SK-N-SH treated with all-trans-retinoic acid at 6 μM for 48 hours (cell line): Measurements from ENCODE around the gene NUBPL.

ENCODE experiments used
- ESRRG ChIP-seq: fragments of 250-450 bp; sonication (Bioruptor Pico); IDR thresholded peaks from 2 replicates; pipeline ENCODE4 v1.6.1; 2021; ENCODE audit warnings: mild to moderate bottlenecking
- GLIS3 ChIP-seq: fragments of 250-450 bp; sonication (Bioruptor Pico); IDR thresholded peaks from 2 replicates; pipeline ENCODE4 v1.5.0; 2020; ENCODE audit warnings: mild to moderate bottlenecking, moderate library complexity
- TOX ChIP-seq: fragments of 250-450 bp; sonication (Bioruptor Pico); IDR thresholded peaks from 2 replicates; pipeline ENCODE4 v1.8.0; 2021; ENCODE audit warnings: mild to moderate bottlenecking, moderate library complexity, borderline replicate concordance
- ZC3H10 ChIP-seq: fragments of 250-450 bp; sonication (Bioruptor Pico); IDR thresholded peaks from 2 replicates; pipeline ENCODE4 v1.5.1; 2021; ENCODE audit warnings: mild to moderate bottlenecking, moderate library complexity
- ZFP3 ChIP-seq: fragments of 250-450 bp; sonication (Bioruptor Pico); IDR thresholded peaks from 2 replicates; pipeline ENCODE4 v1.5.0; 2020; ENCODE audit warnings: mild to moderate bottlenecking, moderate library complexity
- TF ChIP-seq, protein P1 (sequence below): fragments of 250-450 bp; sonication (Bioruptor Pico); IDR thresholded peaks from 2 replicates; pipeline ENCODE4 v1.8.0; 2020; ENCODE audit warnings: mild to moderate bottlenecking, moderate library complexity, borderline replicate concordance
- TF ChIP-seq, protein P2 (sequence below): fragments of 250-450 bp; sonication (Bioruptor Pico); IDR thresholded peaks from 2 replicates; pipeline ENCODE4 v1.5.1; 2021; ENCODE audit warnings: mild to moderate bottlenecking, moderate library complexity

DNA sequence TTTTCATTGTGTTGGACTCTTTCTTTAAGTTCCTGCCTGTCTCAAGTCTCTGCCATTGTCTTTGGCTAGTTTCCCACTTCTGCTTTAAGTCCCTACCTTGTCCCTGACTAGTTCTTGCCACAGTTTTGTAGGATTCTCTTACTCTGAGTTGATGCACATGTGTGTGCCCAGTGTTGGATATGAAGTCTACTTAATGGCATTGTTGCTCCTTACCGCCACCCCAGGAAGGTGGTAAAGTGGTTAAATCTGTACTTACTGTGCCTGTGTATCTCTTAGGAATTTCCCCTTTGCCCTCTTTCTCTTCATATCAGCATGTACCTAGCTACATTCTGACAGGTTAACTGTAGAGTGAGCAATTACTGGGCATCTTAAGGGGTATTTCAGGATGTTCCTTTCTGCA is 227.1 kb downstream of the NUBPL start:
- no peak for TF ChIP-seq ZFP3 (CRISPR knock-in tag)
- no peak for TF ChIP-seq TOX (CRISPR knock-in tag)
- TF ChIP-seq, protein P1, sequence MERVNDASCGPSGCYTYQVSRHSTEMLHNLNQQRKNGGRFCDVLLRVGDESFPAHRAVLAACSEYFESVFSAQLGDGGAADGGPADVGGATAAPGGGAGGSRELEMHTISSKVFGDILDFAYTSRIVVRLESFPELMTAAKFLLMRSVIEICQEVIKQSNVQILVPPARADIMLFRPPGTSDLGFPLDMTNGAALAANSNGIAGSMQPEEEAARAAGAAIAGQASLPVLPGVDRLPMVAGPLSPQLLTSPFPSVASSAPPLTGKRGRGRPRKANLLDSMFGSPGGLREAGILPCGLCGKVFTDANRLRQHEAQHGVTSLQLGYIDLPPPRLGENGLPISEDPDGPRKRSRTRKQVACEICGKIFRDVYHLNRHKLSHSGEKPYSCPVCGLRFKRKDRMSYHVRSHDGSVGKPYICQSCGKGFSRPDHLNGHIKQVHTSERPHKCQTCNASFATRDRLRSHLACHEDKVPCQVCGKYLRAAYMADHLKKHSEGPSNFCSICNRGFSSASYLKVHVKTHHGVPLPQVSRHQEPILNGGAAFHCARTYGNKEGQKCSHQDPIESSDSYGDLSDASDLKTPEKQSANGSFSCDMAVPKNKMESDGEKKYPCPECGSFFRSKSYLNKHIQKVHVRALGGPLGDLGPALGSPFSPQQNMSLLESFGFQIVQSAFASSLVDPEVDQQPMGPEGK (CRISPR knock-in tag) = no peak
- TF ChIP-seq GLIS3 (CRISPR knock-in tag) = no peak
- TF ChIP-seq ZC3H10 (CRISPR knock-in tag) = no peak
- TF ChIP-seq, protein P2, sequence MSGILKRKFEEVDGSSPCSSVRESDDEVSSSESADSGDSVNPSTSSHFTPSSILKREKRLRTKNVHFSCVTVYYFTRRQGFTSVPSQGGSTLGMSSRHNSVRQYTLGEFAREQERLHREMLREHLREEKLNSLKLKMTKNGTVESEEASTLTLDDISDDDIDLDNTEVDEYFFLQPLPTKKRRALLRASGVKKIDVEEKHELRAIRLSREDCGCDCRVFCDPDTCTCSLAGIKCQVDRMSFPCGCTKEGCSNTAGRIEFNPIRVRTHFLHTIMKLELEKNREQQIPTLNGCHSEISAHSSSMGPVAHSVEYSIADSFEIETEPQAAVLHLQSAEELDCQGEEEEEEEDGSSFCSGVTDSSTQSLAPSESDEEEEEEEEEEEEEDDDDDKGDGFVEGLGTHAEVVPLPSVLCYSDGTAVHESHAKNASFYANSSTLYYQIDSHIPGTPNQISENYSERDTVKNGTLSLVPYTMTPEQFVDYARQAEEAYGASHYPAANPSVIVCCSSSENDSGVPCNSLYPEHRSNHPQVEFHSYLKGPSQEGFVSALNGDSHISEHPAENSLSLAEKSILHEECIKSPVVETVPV (CRISPR knock-in tag) = no peak
- no peak for TF ChIP-seq ESRRG (CRISPR knock-in tag)
